NB4 (cell line): Measurements from ENCODE around the gene LONRF3.

Experiments used
- DNase-seq: peaks from one replicate; pipeline ENCODE4 v3.0.0; 2010; ENCODE audit warnings: low read depth
- H3K4me3 ChIP-seq: one replicate; pipeline ENCODE4 v1.5.1; 2011; ENCODE audit warnings: mild to moderate bottlenecking, low read depth, low read length, moderate library complexity
- MYC ChIP-seq: IDR thresholded peaks from 2 replicates; pipeline ENCODE4 v1.6.1; 2011; ENCODE audit warnings: low read depth, low read length
- POLR2A ChIP-seq: IDR thresholded peaks from 2 replicates; pipeline ENCODE4 v1.6.1; 2011; ENCODE audit warnings: mild to moderate bottlenecking; ENCODE audit not compliant: insufficient read length; ENCODE audit errors: extremely low read depth
- TF ChIP-seq, protein P1 (sequence below): IDR thresholded peaks from one replicate; pipeline ENCODE4 v1.5.1; 2012; ENCODE audit warnings: low read depth, low read length
- TF ChIP-seq, protein P2 (sequence below): IDR thresholded peaks from 2 replicates; pipeline ENCODE4 v1.6.1; 2011; ENCODE audit warnings: low read depth, low read length

Gene LONRF3

GRCh38 chrX:118945921-118946320 lies 28.5 kb upstream of the LONRF3 start:
- no peak overlapping the region for H3K4me3 ChIP-seq
- no peak for DNase-seq
- TF ChIP-seq, protein P1, sequence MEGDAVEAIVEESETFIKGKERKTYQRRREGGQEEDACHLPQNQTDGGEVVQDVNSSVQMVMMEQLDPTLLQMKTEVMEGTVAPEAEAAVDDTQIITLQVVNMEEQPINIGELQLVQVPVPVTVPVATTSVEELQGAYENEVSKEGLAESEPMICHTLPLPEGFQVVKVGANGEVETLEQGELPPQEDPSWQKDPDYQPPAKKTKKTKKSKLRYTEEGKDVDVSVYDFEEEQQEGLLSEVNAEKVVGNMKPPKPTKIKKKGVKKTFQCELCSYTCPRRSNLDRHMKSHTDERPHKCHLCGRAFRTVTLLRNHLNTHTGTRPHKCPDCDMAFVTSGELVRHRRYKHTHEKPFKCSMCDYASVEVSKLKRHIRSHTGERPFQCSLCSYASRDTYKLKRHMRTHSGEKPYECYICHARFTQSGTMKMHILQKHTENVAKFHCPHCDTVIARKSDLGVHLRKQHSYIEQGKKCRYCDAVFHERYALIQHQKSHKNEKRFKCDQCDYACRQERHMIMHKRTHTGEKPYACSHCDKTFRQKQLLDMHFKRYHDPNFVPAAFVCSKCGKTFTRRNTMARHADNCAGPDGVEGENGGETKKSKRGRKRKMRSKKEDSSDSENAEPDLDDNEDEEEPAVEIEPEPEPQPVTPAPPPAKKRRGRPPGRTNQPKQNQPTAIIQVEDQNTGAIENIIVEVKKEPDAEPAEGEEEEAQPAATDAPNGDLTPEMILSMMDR: no peak
- TF ChIP-seq POLR2A (no peak), MYC (no peak)
- TF ChIP-seq, protein P2, sequence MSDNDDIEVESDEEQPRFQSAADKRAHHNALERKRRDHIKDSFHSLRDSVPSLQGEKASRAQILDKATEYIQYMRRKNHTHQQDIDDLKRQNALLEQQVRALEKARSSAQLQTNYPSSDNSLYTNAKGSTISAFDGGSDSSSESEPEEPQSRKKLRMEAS: no peak

GRCh38 chrX:118948270-118948669 lies 26.1 kb upstream of the LONRF3 start:
- no peak overlapping the region for H3K4me3 ChIP-seq
- TF ChIP-seq, protein P2: no peak
- TF ChIP-seq POLR2A (no peak), MYC (no peak)
- peak; percentile 40 for DNase-seq

- TF ChIP-seq MYC (no peak), POLR2A (no peak)
- TF ChIP-seq, protein P2: no peak
- TF ChIP-seq, protein P1: no peak
- DNase-seq: no peak
- no peak overlapping the region for H3K4me3 ChIP-seq
Measured at GRCh38 chrX:118961866-118962560, 12.4 kb upstream of the LONRF3 start.

DNA sequence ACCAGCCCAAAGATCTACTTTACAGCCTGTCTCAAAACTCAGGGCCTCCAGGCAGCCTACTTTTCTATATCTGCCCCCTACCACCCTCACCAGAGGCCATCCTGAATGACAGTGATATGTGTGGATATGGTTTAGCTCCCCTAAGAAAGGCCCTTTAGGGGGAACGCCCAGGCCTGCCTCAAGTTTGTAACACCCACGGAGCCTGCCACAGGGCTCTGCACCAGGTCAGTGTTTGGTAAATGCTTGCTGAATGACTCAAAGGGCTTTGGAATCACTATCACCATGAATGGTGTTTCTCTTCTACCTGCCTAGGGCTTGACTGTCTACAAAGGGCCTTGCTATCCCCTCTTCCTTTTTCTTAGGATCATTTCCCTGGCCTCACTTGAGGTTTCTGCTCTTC lies 11.3 kb upstream of the LONRF3 start:
- H3K4me3 ChIP-seq: no peak overlapping the region
- TF ChIP-seq, protein P1: no peak
- no peak for TF ChIP-seq MYC
- TF ChIP-seq, protein P2: no peak
- TF ChIP-seq POLR2A: no peak
- no peak for DNase-seq

DNA sequence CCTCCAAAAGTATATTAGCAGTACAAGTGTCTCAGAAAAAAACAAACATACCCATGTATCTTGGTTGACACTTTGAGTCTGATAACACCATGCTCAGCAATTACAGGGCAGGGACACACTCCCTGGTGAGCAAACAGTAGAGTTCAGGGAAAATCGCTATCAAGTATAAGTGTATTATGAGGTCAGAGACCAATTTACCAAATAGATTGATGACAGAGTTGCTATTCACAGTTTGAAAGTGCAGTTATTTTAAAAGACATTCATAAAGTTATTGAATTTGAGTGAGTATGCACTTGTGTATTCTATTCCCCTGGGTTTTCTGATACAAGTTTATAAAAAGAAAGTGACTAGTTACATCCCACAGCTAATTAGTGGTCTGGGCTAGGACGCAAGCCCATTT lies 10.2 kb upstream of the LONRF3 start:
- no peak for DNase-seq
- TF ChIP-seq POLR2A: no peak
- TF ChIP-seq, protein P1: no peak
- H3K4me3 ChIP-seq: no peak overlapping the region

GRCh38 chrX:118965395-118965794 lies 9.0 kb upstream of the LONRF3 start:
- DNase-seq: no peak
- H3K4me3 ChIP-seq: no peak overlapping the region
- TF ChIP-seq, protein P1: no peak
- no peak for TF ChIP-seq POLR2A
